Measurements from ENCODE around the gene MARCHF7. TPM values are rescaled to one million over a fixed set of nuclear protein-coding genes. Genes with fewer than 3 reads are reported as not detected.

MARCHF7 gene
- total and polyA plus RNA-seq, 2 of the 8 experiments (the other 6 are each of a cell fraction or from before 2014, with no cell fraction given) = 18.3 to 116 TPM

DNA sequence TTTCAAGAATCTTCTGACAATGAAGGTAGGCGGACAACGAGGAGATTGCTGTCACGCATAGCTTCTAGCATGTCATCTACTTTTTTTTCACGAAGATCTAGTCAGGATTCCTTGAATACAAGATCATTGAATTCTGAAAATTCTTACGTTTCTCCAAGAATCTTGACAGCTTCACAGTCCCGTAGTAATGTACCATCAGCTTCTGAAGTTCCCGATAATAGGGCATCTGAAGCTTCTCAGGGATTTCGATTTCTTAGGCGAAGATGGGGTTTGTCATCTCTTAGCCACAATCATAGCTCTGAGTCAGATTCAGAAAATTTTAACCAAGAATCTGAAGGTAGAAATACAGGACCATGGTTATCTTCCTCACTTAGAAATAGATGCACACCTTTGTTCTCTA lies 35.8 kb downstream of the MARCHF7 start:
- Histone ChIP-seq H2BK15ac (ENCODE audit: low read length) (no peak overlapping the region), H4K5ac (ENCODE audit: insufficient read length, low read depth, low read length) (no peak overlapping the region), H3K23ac (ENCODE audit: insufficient read length) (no peak overlapping the region), H3K4me3 (ENCODE audit: extremely low read depth in 1 of 4, insufficient read depth in 2 of 4, low read depth in 3 of 4, low read length in 4 of 4) (no peak overlapping the region), H3K27ac (ENCODE audit: low read depth, low read length) (no peak overlapping the region), H4K91ac (replicated peaks; ENCODE audit: insufficient read length, low read length) (no peak overlapping the region), H2BK20ac (ENCODE audit: low read length) (no peak overlapping the region), H4K8ac (ENCODE audit: extremely low read depth, insufficient read depth, low read length) (no peak overlapping the region), H3K9ac (replicated peaks in 1 of 4; ENCODE audit: extremely low read depth in 1 of 4, low read depth in 3 of 4, low read length in 3 of 4) (no peak overlapping the region), H2AFZ (ENCODE audit: low read length) (no peak overlapping the region), H3K27me3 (replicated peaks in 1 of 4; ENCODE audit: control insufficient read depth in 3 of 4, extremely low read depth in 1 of 4, insufficient read depth in 3 of 4, low read length in 3 of 4) (no peaks in the 10 kb centered on the region), H3K56ac (replicated peaks; ENCODE audit: insufficient read length, low read depth, low read length) (no peak overlapping the region), H3K36me3 (ENCODE audit: control insufficient read depth in 2 of 4, insufficient read depth in 4 of 4, low read length in 3 of 4) (peaks cover 11 to 78% (median 45%) of the 10 kb centered on the region in 4 experiments), H3K14ac (ENCODE audit: insufficient read length) (no peak overlapping the region), H2BK5ac (ENCODE audit: low read depth, low read length) (no peak overlapping the region), H2BK120ac (replicated peaks; ENCODE audit: low read depth, low read length) (no peak overlapping the region), H3K79me2 (ENCODE audit: control insufficient read depth in 1 of 2, insufficient read depth in 2 of 2, low read length in 2 of 2) (peaks cover 0 to 50% of the 10 kb centered on the region in 2 experiments; a peak in 2 of 4 replicates), H2AK5ac (ENCODE audit: low read depth, low read length) (no peak overlapping the region), H3K23me2 (ENCODE audit: low read depth, low read length) (no peaks in the 10 kb centered on the region), H4K20me1 (replicated peaks in 1 of 2; ENCODE audit: control insufficient read depth in 1 of 2, insufficient read depth in 2 of 2, low read length in 2 of 2) (peaks cover 0 to 2% of the 10 kb centered on the region in 2 experiments), H3K4ac (replicated peaks; ENCODE audit: insufficient read length, low read depth, low read length) (no peak overlapping the region), H3K79me1 (ENCODE audit: low read depth, low read length) (0 out of 2 replicates have a peak, but pooled peaks cover 3% of the 10 kb centered on the region), H3K18ac (ENCODE audit: extremely low read depth, low read length) (no peak overlapping the region), H3K4me1 (replicated peaks in 1 of 4; ENCODE audit: control insufficient read depth in 3 of 4, insufficient read depth in 4 of 4, low read length in 3 of 4) (no peaks in the 10 kb centered on the region), H3K4me2 (ENCODE audit: insufficient read depth in 1 of 2, low read depth in 2 of 2, low read length in 2 of 2) (no peak overlapping the region), H2BK12ac (ENCODE audit: low read depth, low read length) (no peak overlapping the region), H3K9me3 (ENCODE audit: insufficient read depth in 2 of 2, low read depth in 1 of 2, low read length in 1 of 2) (no peaks in the 10 kb centered on the region)
- POLR2A ChIA-PET (ENCODE audit: partially characterized antibody) = no interaction called here
- WGBS, 2 experiments (ENCODE audit: extremely low coverage in 1 of 2, insufficient coverage in 1 of 2, insufficient read length in 1 of 2, insufficient replicate concordance in 2 of 2, low coverage in 1 of 2, low lambda C conversion rate in 2 of 2, missing lambda C conversion rate in 1 of 2) = 94% methylated on average over 9 of the region's 9 CpGs; no CpG with 5 or more reads in 1 of the 2 experiments
- CTCF ChIA-PET (ENCODE audit: partially characterized antibody) = interaction anchor here (1.0 to 2.7 kb wide), 2 partner anchors 9 to 10 kb away, joined by 3 to 13 read pairs; no protein-coding TSS in a partner anchor
- TF ChIP-seq YY1 (IDR thresholded peaks at IDR 0.05; ENCODE audit: low read depth, low read length) (no peak), SP2 (IDR thresholded peaks at IDR 0.05; ENCODE audit: low read length) (no peak), BACH1 (IDR thresholded peaks at IDR 0.05; ENCODE audit: low read length) (no peak), EP300 (IDR thresholded peaks at IDR 0.05; ENCODE audit: borderline replicate concordance in 1 of 2, low read depth in 2 of 2, low read length in 2 of 2) (no peak), TBP (IDR thresholded peaks at IDR 0.05; ENCODE audit: low read depth, low read length) (no peak), GABPA (IDR thresholded peaks at IDR 0.05; ENCODE audit: borderline replicate concordance, insufficient read depth, low read length) (no peak), TAF1 (IDR thresholded peaks at IDR 0.05; ENCODE audit: low read depth, low read length) (no peak), SP4 (IDR thresholded peaks at IDR 0.05; ENCODE audit: low read length) (no peak), SP1 (IDR thresholded peaks at IDR 0.05; ENCODE audit: low read depth, low read length) (no peak), CHD1 (IDR thresholded peaks at IDR 0.05; ENCODE audit: low read depth, low read length) (no peak)
- DNase-seq (ENCODE audit: low read depth in 1 of 2, low spot score in 2 of 2) (no peak), FAIRE-seq (no peak)

Measured in H1 (cell line).